GM12875 (cell line): ENCODE measurements around the gene KCNA10.

ENCODE experiments used
- H3K4me3 ChIP-seq: one replicate; pipeline ENCODE4 v1.5.1; 2011; ENCODE audit warnings: low read depth, low read length, control low read depth
- TF ChIP-seq, protein P1 (sequence below): IDR thresholded peaks from 2 replicates; pipeline ENCODE4 v1.5.1; 2011; ENCODE audit warnings: low read depth, mild to moderate bottlenecking, control low read depth, inconsistent platforms, low read length, moderate library complexity, borderline replicate concordance; ENCODE audit not compliant: insufficient read depth

The KCNA10 gene

GRCh38 chr1:110477967-110478640 lies 40.9 kb downstream of the KCNA10 start:
- no peak overlapping the region for H3K4me3 ChIP-seq
- TF ChIP-seq, protein P1, sequence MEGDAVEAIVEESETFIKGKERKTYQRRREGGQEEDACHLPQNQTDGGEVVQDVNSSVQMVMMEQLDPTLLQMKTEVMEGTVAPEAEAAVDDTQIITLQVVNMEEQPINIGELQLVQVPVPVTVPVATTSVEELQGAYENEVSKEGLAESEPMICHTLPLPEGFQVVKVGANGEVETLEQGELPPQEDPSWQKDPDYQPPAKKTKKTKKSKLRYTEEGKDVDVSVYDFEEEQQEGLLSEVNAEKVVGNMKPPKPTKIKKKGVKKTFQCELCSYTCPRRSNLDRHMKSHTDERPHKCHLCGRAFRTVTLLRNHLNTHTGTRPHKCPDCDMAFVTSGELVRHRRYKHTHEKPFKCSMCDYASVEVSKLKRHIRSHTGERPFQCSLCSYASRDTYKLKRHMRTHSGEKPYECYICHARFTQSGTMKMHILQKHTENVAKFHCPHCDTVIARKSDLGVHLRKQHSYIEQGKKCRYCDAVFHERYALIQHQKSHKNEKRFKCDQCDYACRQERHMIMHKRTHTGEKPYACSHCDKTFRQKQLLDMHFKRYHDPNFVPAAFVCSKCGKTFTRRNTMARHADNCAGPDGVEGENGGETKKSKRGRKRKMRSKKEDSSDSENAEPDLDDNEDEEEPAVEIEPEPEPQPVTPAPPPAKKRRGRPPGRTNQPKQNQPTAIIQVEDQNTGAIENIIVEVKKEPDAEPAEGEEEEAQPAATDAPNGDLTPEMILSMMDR = no peak

DNA sequence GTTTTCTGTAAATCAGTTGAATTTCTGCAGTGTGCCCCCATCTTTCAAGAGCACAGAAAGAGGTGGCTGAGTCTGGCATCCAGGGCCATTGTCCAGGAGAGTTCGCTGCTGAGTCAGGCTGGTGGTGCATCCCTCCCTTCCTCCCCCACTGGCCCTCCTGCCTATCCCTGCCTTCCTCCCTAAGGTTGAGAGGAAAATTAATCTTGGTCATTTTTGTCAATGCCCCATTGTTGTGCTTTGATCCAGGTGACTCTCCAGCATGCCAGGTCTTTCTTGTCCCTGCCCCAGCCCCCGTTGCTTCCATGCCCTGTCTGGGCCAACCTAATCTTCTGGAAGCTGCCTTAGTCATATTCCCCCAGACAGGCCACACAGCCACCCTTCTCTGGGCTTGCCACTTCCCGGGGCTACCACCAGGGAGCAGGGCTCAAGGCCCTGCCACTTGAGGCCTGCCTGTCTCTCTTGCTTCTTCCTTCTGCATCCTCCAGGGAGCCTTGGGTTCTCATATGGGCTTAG lies 41.5 kb downstream of the KCNA10 start:
- no peak overlapping the region for H3K4me3 ChIP-seq
- TF ChIP-seq, protein P1 = peak; percentile 43; the same call in 1 of the 2 replicates

GRCh38 chr1:110477041-110477440 lies 41.9 kb downstream of the KCNA10 start:
- no peak overlapping the region for H3K4me3 ChIP-seq
- TF ChIP-seq, protein P1 = no peak

- H3K4me3 ChIP-seq = no peak overlapping the region
- TF ChIP-seq, protein P1 = no peak
Measured at GRCh38 chr1:110476028-110476765, 42.8 kb downstream of the KCNA10 start.

DNA sequence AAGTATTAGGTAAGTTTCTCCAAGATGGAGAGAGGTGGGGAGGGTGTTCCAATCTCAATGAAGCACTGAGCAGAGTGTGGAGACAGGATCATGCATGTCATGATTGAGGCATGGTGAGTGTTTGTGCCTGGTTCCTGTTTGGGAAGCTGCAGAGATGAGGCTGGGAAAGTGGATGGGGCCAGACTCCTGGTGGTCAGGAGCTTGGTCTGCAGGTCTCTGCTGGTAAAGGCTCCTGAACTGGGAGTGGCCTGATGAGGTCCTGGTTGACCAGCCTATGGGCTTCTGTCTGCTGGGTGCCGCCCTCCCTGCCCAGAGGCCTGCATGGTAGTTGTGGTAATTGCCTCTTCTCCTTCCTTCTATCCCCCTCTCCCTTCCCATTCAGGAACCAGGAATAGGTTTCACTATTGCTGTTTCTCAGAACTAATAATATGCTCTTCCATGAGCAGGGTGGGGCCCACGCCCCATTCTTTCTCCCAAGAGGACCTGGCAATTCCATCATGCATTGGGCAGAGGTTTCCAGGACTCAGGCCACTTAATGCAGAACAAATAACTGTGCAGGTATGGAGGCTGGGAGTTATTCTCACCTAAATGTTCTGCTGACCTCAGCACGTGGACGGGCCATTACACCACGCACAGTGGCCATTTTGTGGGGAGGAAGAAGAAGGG lies 43.5 kb downstream of the KCNA10 start:
- TF ChIP-seq, protein P1 = no peak
- no peak overlapping the region for H3K4me3 ChIP-seq

GRCh38 chr1:110474444-110474843 lies 44.5 kb downstream of the KCNA10 start:
- no peak overlapping the region for H3K4me3 ChIP-seq
- TF ChIP-seq, protein P1 = no peak

DNA sequence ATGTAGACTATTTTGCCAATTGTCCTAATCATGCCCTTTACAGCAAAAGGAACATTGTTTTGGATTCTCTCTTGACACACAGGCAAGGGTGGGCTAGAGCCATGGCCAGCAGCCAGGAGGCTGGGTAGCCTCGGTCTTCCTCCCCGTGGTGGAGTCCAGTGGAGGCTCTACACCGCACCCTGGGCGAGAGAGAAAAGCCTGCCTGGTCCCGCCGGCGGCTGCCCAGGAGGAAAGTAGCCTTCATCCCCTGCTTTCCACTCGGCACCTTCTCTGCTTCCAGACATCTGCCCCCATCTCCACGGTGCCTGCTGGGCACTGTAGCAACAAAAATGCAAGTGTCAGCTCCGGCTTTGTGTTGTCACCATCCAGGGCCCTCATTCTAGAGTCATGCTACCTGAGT lies 46.4 kb downstream of the KCNA10 start:
- TF ChIP-seq, protein P1 = no peak
- no peak overlapping the region for H3K4me3 ChIP-seq
